C4-2B (cell line): Measurements from ENCODE around the gene YWHAG.

Experiments
- H3K27ac ChIP-seq: fragments of 450-650 bp; 2 replicates; pipeline ENCODE4 v1.5.1; 2017
- ZFX ChIP-seq: fragments of 450-650 bp; IDR thresholded peaks from 2 replicates; pipeline ENCODE4 v1.6.1; 2017
- TF ChIP-seq, protein P1 (sequence below): fragments of 450-650 bp; conservative IDR thresholded peaks from 2 replicates; pipeline ENCODE4 v1.5.1; 2017; ENCODE audit warnings: mild to moderate bottlenecking

YWHAG gene

DNA sequence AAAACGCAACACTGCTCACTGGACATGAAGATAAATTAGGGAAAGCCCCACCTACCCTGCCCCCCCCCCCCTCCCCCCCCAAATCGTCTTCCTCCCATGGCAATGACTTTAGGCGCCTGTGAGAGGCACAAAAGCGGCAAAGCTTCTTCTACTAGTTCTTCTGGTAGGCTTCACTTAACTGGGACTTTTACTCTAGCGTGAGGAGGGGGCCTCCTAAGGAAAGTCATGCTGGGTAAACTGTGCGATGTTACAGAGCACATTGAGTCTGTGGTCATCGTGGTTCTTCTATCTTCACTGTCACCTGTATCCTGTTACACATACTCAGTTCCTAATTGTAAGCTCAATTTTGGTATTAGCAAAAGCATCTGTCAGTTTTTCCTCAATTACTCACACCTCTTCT is 31.2 kb downstream of the YWHAG start:
- no peak overlapping the region for H3K27ac ChIP-seq
- TF ChIP-seq, protein P1, sequence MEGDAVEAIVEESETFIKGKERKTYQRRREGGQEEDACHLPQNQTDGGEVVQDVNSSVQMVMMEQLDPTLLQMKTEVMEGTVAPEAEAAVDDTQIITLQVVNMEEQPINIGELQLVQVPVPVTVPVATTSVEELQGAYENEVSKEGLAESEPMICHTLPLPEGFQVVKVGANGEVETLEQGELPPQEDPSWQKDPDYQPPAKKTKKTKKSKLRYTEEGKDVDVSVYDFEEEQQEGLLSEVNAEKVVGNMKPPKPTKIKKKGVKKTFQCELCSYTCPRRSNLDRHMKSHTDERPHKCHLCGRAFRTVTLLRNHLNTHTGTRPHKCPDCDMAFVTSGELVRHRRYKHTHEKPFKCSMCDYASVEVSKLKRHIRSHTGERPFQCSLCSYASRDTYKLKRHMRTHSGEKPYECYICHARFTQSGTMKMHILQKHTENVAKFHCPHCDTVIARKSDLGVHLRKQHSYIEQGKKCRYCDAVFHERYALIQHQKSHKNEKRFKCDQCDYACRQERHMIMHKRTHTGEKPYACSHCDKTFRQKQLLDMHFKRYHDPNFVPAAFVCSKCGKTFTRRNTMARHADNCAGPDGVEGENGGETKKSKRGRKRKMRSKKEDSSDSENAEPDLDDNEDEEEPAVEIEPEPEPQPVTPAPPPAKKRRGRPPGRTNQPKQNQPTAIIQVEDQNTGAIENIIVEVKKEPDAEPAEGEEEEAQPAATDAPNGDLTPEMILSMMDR = no peak
- TF ChIP-seq ZFX = no peak

DNA sequence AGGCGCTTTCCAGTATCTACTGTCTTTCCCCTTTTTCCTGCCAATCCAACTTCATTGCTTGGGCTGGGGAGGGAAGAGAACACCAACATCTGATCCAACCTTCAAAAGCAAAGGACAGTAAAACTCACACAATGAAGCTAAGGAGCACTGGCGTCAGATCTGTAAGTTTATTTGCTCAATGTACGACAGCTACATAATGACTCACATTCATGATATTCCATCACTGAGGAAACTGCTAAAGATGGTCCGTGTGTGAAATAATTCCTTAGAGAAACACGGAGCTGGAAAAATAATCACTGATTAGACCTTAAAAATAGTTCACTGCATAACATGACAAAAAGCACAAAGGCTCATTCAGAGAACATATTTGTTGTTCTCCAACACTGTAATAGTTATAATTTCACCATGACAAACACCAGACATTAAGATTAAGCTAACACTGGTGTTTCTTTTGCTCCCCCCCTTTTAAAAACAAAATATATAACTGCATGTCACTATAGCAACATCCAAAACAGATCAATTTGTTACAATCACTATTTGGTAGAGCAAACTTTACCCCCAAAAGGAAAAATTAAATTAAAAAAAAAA is 32.1 kb downstream of the YWHAG start:
- no peak overlapping the region for H3K27ac ChIP-seq
- TF ChIP-seq, protein P1 = no peak
- no peak for TF ChIP-seq ZFX

DNA sequence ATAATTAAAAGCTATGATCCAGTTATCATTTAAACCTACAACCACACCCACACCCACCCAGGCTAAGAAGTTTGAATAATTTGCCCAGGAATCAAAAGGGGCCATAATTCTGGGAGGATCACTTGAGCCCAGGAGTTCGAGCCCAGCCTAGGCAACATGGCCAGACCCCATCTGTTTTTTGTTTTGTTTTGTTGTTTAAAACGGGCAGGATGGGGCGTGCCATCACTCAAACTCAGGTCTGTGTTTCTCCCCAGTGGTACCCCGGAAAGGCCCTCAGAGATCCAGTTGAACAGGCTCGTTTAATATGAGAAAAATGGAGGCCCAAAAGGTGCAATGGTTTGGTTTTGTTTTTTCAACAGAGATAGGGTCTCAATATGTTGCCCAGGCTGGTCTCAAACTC is 33.0 kb downstream of the YWHAG start:
- no peak overlapping the region for H3K27ac ChIP-seq
- TF ChIP-seq, protein P1 = no peak
- no peak for TF ChIP-seq ZFX

DNA sequence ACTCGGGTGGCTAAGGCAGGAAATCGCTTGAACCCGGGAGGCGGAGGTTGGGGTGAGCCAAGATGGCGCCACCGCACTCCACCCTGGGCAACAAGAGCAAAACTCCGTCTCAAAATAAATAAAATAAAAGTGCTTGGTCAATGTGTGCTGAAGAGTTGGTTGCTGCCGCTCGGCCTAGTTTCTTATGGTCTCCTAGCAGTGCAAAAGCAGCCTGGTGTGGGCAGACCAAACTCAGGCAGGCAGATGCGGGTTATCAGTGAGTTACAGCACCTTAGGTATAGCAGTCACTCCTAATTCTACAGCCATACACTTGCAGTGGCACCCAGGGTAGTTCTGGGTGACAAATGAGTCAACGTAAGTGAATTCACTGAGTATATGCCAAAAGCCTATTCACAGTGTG is 33.7 kb downstream of the YWHAG start:
- H3K27ac ChIP-seq = no peak overlapping the region
- TF ChIP-seq, protein P1 = no peak
- TF ChIP-seq ZFX = no peak

DNA sequence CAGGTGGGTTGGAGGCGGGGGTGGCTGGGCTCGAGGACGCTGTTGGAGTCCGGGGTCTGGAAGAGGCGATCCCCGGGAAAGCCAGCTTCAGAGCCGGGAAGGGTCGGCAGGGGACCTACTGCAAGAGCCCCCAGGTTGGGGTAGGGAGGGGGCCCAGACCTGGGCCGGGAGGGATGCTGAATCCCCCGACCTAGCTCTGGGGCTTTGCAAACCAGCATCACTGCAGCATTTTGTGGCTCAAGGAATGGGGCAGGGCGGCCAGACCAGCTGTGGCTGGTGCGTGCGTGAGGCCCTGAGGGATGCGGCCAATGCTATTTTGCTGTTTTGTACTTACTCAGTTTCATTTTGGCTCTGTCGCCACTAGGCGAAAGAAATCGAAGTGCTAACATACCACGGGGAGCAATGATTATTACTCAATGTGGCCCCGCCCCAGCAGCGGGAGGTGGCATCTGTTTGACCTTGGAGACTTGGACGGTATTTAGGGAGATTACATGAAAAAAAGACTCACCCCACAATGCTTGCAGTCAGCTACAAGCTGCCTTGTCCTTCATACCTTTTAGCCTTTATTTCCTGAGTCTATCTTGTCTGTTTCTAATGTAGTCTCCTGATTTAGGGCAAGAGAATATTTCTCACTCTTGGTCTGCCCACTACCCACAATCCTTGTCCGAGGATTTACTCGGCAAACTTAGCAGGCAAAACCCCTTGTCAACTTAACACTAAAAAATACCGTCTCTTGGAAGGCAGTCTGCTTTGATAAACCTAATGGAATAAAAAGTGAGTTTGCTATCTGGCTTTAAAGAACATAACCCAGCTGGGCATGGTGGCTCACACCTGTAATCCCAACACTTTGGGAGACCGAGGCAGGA is 40.1 kb downstream of the YWHAG start:
- TF ChIP-seq, protein P1 = no peak; the same call in 1 of the 2 replicates
- no peak for TF ChIP-seq ZFX
- H3K27ac ChIP-seq = peak overlapping the region; percentile 93

DNA sequence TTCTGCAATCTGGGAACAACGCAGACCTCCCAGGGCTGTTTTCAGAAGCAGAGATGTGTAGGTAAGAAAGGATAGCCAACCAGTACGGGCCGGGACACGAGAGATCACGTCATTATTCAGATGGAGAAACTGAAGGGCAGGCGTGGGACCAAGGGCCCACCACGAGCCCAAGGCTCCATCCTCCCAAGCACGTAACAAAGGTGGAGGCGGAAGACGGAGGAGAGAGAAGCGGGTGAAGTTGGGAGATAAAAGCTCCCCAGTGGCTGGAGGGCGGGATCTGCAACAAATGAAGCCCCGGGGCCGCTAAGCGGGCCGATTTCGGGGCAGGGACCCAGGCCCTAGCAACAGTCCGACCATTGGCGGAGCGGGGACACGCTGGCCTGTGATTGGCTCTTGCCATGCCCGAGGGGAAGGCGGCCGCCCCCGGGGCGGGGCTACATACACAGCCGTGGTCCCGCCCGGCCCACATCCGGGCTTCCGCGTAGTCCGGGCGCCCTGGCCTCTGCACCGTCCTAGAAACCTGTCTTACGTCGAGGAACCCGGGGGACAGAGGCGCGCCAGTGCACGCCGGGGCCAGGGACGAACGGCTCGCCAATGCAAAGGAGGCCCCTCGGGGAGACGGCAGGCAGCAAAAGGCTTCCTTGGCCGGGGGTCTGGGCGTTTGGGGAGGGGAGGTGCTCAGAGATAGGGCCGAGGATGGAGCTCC is 40.9 kb downstream of the YWHAG start:
- no peak for TF ChIP-seq ZFX
- TF ChIP-seq, protein P1 = no peak
- H3K27ac ChIP-seq = peak overlapping the region; percentile 93
